ENCODE measurements around the gene TARP.

DNA sequence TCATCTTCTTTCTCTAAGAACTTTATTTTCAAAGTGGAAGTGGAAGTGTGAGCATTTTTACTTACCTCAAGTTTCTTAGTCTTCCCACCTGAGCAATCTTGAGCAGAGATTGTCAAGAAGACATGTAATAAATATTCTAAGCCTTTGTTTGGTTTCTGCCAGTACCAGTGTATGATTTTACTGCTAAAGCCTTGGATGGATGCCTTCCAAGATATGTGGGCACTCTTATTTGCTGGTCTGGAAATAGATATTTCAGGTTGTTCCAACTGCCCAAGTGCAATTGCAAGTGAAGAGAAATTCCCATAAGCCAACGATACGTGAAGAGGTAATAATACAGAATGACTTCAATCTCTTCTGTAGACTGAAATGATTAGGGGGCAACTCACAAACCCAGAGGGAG is 18.2 kb upstream of the TARP start:
- TF ChIP-seq NR2F2 (IDR thresholded peaks at IDR 0.05) (no peak), RXRA (IDR thresholded peaks at IDR 0.05) (no peak), EGR1 (IDR thresholded peaks at IDR 0.05; ENCODE audit: low read depth in 2 of 2) (no peak)
- TF ChIP-seq, protein P1, sequence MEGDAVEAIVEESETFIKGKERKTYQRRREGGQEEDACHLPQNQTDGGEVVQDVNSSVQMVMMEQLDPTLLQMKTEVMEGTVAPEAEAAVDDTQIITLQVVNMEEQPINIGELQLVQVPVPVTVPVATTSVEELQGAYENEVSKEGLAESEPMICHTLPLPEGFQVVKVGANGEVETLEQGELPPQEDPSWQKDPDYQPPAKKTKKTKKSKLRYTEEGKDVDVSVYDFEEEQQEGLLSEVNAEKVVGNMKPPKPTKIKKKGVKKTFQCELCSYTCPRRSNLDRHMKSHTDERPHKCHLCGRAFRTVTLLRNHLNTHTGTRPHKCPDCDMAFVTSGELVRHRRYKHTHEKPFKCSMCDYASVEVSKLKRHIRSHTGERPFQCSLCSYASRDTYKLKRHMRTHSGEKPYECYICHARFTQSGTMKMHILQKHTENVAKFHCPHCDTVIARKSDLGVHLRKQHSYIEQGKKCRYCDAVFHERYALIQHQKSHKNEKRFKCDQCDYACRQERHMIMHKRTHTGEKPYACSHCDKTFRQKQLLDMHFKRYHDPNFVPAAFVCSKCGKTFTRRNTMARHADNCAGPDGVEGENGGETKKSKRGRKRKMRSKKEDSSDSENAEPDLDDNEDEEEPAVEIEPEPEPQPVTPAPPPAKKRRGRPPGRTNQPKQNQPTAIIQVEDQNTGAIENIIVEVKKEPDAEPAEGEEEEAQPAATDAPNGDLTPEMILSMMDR (IDR thresholded peaks at IDR 0.05; ENCODE audit: low read depth, low read length, missing input control): no peak
- TF ChIP-seq, protein P2, sequence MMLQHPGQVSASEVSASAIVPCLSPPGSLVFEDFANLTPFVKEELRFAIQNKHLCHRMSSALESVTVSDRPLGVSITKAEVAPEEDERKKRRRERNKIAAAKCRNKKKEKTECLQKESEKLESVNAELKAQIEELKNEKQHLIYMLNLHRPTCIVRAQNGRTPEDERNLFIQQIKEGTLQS (IDR thresholded peaks at IDR 0.05): no peak
- TF ChIP-seq, protein P3, sequence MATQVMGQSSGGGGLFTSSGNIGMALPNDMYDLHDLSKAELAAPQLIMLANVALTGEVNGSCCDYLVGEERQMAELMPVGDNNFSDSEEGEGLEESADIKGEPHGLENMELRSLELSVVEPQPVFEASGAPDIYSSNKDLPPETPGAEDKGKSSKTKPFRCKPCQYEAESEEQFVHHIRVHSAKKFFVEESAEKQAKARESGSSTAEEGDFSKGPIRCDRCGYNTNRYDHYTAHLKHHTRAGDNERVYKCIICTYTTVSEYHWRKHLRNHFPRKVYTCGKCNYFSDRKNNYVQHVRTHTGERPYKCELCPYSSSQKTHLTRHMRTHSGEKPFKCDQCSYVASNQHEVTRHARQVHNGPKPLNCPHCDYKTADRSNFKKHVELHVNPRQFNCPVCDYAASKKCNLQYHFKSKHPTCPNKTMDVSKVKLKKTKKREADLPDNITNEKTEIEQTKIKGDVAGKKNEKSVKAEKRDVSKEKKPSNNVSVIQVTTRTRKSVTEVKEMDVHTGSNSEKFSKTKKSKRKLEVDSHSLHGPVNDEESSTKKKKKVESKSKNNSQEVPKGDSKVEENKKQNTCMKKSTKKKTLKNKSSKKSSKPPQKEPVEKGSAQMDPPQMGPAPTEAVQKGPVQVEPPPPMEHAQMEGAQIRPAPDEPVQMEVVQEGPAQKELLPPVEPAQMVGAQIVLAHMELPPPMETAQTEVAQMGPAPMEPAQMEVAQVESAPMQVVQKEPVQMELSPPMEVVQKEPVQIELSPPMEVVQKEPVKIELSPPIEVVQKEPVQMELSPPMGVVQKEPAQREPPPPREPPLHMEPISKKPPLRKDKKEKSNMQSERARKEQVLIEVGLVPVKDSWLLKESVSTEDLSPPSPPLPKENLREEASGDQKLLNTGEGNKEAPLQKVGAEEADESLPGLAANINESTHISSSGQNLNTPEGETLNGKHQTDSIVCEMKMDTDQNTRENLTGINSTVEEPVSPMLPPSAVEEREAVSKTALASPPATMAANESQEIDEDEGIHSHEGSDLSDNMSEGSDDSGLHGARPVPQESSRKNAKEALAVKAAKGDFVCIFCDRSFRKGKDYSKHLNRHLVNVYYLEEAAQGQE (IDR thresholded peaks at IDR 0.05): no peak
